HuH-7 (cell line): ENCODE measurements around the gene CYTH2.

Source experiments
- DNase-seq: peaks from one replicate; pipeline ENCODE4 v3.0.0; 2011; ENCODE audit warnings: low spot score

Gene CYTH2, protein sequence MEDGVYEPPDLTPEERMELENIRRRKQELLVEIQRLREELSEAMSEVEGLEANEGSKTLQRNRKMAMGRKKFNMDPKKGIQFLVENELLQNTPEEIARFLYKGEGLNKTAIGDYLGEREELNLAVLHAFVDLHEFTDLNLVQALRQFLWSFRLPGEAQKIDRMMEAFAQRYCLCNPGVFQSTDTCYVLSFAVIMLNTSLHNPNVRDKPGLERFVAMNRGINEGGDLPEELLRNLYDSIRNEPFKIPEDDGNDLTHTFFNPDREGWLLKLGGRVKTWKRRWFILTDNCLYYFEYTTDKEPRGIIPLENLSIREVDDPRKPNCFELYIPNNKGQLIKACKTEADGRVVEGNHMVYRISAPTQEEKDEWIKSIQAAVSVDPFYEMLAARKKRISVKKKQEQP

GRCh38 chr19:48469289-48469881, at the start of gene CYTH2:
CYTH2 (plus strand) TSS chr19:48469369; CDS start chr19:48469508, 139 bp downstream.
- DNase-seq: peak; percentile 71

GRCh38 chr19:48421548-48421947, 47.6 kb upstream of the CYTH2 start:
- no peak for DNase-seq

- no peak for DNase-seq
Measured at GRCh38 chr19:48424694-48425219, 44.4 kb upstream of the CYTH2 start.

GRCh38 chr19:48428670-48429069, 40.5 kb upstream of the CYTH2 start:
- DNase-seq: no peak

DNA sequence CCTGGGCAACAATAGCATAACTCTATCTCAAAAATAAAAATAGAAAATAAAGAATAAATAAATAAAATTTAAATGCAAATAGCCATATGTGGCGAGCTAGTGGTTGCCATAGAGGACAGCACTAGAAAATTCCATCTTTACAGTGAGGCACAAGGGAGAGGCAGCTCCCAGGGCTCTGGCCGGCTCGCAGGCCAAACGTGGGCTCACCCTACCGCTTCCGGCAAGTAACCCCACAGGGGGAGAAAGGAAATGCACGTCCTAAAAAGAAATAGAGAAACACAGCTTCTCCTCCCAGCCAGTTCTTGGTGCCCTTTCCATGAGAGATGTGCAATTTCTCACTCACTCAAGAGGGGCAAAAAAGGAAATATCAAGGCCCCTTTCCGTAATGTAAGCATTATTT, 35.8 kb upstream of the CYTH2 start:
- no peak for DNase-seq

DNA sequence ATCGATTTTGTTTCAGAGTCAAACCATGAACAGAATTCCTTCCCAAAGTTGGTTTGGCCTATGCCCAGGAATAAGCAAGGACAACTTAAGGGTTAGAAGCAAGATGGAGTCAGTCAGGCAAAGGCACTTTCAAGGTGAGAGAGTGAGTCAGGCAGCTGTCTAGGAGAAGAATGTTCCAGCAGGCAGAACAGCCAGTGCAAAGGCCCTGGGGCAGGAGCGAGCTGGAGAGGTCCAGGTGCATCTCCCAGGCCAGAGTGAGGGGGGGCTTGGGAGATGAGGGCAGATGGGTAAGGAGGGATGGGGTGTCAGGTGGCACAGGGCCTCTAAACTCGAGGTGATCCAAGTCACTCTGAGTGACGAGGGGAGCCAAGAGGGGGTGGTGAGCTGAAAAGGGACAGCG, 32.6 kb upstream of the CYTH2 start:
- no peak for DNase-seq

DNA sequence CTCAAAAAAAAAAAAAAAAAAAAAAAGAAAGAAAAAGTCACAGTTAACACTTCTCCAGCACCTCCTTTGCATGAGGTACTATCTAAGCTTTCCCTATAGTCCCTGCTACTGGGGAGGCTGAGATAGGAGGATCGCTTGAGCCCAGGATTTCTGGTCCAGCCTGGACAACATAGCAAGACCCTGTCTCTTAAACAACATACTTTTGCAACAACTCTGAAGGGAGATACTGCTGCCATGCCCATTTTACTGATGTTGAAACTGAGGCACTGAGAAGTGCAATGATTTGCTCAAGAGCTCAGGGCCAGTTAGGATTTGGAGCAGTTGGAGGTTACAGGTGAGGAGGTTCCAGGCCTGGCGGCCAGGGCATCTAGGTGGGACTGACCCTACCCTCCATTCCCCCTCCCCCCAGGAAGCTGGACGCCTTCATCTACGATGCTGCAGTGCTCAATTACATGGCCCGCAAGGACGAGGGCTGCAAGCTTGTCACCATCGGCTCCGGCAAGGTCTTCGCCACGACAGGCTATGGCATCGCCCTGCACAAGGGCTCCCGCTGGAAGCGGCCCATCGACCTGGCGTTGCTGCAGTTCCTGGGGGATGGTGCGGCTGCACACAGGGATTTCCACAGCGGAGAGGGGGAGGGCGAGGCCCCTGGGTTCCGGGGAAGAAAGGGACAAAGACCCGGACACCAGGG, 27.7 kb upstream of the CYTH2 start:
- no peak for DNase-seq

DNA sequence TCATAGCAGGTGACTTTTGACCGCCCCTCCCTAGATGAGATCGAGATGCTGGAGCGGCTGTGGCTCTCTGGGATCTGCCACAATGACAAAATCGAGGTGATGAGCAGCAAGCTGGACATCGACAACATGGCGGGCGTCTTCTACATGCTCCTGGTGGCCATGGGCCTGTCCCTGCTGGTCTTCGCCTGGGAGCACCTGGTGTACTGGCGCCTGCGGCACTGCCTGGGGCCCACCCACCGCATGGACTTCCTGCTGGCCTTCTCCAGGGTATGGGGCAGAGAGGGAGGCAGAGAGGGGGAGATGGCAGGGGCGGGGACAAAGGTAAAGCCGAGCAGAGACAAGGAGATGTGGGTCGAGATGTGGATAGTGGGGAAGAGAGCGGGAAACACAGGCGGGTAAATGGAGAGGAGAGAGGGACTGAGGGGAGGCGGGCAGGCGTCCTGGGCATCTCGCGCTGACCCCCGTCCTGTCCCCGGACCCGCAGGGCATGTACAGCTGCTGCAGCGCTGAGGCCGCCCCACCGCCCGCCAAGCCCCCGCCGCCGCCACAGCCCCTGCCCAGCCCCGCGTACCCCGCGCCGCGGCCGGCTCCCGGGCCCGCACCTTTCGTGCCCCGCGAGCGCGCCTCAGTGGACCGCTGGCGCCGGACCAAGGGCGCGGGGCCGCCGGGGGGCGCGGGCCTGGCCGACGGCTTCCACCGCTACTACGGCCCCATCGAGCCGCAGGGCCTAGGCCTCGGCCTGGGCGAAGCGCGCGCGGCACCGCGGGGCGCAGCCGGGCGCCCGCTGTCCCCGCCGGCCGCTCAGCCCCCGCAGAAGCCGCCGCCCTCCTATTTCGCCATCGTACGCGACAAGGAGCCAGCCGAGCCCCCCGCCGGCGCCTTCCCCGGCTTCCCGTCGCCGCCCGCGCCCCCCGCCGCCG, 26.8 kb upstream of the CYTH2 start:
- no peak for DNase-seq

DNA sequence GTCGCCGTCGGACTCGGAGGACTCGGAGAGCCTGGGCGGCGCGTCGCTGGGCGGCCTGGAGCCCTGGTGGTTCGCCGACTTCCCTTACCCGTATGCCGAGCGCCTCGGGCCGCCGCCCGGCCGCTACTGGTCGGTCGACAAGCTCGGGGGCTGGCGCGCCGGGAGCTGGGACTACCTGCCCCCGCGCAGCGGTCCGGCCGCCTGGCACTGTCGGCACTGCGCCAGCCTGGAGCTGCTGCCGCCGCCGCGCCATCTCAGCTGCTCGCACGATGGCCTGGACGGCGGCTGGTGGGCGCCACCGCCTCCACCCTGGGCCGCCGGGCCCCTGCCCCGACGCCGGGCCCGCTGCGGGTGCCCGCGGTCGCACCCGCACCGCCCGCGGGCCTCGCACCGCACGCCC, 25.9 kb upstream of the CYTH2 start:
- DNase-seq: no peak

DNA sequence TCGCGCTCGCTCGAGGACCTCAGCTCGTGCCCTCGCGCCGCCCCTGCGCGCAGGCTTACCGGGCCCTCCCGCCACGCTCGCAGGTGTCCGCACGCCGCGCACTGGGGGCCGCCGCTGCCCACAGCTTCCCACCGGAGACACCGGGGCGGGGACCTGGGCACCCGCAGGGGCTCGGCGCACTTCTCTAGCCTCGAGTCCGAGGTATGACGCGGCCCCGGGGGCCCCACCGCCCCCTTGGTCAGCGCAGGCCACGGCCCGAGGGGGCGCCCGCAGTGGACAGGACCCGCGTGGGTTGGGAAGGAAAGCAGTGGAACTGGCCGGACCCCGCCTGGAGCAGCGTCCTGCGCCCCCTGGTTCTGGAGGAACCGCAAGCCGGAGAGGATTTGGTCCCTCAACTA, 25.4 kb upstream of the CYTH2 start:
- DNase-seq: no peak

DNA sequence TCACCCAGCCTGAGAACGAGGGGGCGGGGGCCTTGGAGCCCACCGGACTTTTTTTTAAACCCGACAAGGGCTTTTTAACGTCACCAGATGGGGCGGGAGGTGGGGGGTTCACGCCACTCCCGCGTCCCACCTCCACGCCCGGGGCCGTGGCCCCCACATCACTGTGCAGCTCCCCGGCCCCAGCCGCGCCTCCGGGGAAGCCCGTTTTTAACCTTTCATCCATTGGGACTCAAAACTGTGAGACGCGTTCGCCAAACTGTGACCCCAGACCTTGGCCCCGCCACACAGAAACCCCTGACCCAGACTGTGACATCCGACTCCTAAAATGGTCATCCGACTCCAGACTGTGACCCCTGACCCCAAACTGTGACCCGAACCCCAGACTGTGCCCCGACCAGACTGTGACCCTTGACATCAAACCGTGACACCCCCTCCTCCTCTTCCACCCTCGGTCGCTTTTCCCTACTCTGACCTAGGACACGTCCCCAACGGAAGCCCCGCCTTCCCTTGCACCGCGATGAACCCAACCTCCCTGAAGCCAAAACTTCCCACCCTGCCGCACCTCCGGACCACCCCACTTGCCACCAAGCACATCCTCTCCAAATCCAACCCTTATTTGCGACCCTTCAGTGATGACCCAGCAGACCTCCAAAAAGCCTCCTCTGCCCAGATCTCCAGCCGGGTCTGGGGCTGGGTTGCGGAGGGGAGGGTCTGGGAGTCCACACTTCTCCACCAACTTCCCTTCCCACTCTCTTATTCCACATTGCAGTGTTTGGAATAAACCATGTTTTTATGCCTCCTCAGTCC, 24.8 kb upstream of the CYTH2 start:
- peak; percentile 59 for DNase-seq

DNA sequence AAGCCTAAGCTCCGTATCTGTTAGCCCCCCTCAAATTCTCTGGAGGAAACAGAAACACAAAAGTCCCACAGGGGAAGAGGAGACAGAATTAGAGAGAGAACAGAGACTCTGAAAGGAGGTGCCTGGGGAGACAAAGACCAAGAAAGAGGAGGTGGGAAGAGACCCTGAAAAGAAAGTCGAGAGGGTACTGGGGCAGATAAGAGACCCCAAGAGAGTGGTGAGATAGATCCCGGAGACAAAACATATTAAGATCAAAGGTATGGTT, 24.3 kb upstream of the CYTH2 start:
- no peak for DNase-seq

GRCh38 chr19:48445256-48445605, 23.9 kb upstream of the CYTH2 start:
- peak; percentile 93 for DNase-seq

GRCh38 chr19:48445606-48446481, 23.3 kb upstream of the CYTH2 start, which contains the start of gene GRWD1:
GRWD1 (plus strand) TSS chr19:48445983; CDS start chr19:48446006, 23 bp downstream.
- peak; percentile 99 for DNase-seq

GRCh38 chr19:48446579-48446978, 22.6 kb upstream of the CYTH2 start:
- DNase-seq: no peak

DNA sequence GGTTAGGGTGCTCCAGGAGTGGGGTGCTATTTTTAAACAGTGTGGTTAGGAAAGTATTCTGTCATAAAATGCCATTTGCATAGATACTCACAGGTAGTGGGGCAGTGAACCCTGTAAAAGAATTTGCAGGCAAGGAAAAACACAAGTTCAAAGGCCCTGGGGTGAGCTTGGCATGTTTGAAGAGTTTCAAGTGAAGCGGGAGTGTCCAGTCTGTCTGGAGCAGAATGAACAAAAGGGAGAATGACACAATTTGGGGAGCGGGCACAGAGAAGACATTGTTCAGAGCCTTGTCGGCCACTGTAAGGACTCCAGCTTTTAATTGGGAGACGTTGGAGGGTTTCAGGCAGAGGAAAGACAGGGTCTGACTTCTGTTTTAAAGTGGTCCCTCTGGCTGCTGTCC, 20.6 kb upstream of the CYTH2 start:
- no peak for DNase-seq

DNA sequence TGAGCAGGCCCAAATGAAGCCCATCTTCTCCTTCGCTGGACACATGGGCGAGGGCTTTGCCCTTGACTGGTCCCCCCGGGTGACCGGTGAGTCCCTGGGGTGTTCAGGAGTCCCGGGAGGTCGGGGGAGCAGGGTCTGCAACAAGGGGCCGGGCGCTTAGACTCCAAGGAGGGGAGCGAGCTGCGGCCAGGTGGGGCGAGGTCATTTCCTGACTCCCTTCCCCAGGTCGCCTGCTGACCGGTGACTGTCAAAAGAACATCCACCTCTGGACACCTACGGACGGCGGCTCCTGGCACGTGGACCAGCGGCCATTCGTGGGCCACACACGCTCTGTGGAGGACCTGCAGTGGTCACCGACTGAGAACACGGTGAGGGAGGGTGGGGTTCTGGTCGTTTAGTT, 18.7 kb upstream of the CYTH2 start:
- DNase-seq: no peak

DNA sequence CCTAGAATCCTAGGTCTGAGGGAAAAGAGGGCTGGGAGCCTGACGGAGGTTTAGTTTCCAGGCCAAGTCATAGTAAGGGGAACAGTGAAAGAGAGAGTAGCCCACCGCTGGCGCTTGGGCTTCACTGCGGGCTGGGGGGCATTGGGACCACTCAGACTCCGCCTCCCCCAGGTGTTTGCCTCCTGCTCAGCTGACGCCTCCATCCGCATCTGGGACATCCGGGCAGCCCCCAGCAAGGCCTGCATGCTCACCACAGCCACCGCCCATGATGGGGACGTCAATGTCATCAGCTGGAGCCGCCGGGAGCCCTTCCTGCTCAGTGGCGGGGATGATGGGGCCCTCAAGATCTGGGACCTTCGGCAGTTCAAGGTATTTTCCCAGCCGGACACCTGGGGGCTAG, 18.3 kb upstream of the CYTH2 start:
- DNase-seq: no peak

- DNase-seq: no peak
Measured at GRCh38 chr19:48451624-48452023, 17.5 kb upstream of the CYTH2 start.
